ENCODE measurements around the gene PSME3.

DNA sequence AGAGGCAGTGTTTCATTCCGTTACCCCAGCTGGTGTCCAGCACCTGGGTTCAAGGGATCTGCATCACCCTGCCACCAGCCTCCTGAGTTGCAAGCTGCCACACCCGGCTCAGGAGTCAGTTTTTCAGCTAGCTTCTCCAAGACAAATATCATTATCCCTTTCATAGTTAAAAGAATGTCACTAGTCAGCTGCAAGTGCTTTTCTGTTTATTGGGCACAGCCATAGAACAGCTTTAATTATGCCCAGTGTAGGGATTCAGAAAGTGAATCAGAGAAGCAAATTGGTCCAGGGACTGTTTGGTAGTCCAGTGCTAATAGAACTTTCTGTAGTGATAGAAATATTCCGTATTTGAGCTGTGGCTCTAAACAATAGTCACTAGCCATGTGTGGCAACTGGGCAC, 14.9 kb downstream of the PSME3 start:
- TF ChIP-seq, protein P1, sequence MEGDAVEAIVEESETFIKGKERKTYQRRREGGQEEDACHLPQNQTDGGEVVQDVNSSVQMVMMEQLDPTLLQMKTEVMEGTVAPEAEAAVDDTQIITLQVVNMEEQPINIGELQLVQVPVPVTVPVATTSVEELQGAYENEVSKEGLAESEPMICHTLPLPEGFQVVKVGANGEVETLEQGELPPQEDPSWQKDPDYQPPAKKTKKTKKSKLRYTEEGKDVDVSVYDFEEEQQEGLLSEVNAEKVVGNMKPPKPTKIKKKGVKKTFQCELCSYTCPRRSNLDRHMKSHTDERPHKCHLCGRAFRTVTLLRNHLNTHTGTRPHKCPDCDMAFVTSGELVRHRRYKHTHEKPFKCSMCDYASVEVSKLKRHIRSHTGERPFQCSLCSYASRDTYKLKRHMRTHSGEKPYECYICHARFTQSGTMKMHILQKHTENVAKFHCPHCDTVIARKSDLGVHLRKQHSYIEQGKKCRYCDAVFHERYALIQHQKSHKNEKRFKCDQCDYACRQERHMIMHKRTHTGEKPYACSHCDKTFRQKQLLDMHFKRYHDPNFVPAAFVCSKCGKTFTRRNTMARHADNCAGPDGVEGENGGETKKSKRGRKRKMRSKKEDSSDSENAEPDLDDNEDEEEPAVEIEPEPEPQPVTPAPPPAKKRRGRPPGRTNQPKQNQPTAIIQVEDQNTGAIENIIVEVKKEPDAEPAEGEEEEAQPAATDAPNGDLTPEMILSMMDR (IDR thresholded peaks at IDR 0.05): no peak
- TF ChIP-seq POLR2AphosphoS5 (IDR thresholded peaks at IDR 0.05; ENCODE audit: insufficient read depth in 1 of 2, low read depth in 1 of 2): no peak

Data from vagina (tissue), 2 donors.